PFSK-1 (cell line): ENCODE measurements around the gene FIBP.

ENCODE experiments used
- FOXP2 ChIP-seq: optimal IDR thresholded peaks from 2 replicates; pipeline ENCODE3; 2011; ENCODE audit warnings: borderline replicate concordance, control low read depth, inconsistent platforms; ENCODE audit not compliant: insufficient read depth; ENCODE audit errors: extremely low read length, extremely low read depth
- POLR2AphosphoS5 ChIP-seq: IDR thresholded peaks from 2 replicates; pipeline ENCODE4 v1.6.1; 2012; ENCODE audit warnings: low read depth, mild to moderate bottlenecking, control low read depth, low read length, moderate library complexity
- REST ChIP-seq, 2 experiments: IDR thresholded peaks; 2 replicates each; pipeline versions ENCODE4 v1.6.1 to v1.8.0; 2011 to 2012; ENCODE audit warnings: low read depth in 2 of 2, low read length in 2 of 2, control low read depth in 1 of 2, inconsistent platforms in 1 of 2, mild to moderate bottlenecking in 1 of 2, moderate library complexity in 1 of 2; ENCODE audit not compliant: insufficient read depth in 1 of 2
- SIN3A ChIP-seq: IDR thresholded peaks from 2 replicates; pipeline ENCODE4 v1.6.1; 2012; ENCODE audit warnings: mild to moderate bottlenecking, low read length, moderate library complexity, borderline replicate concordance; ENCODE audit not compliant: insufficient read depth
- TAF1 ChIP-seq: IDR thresholded peaks from 2 replicates; pipeline ENCODE4 v1.6.1; 2012; ENCODE audit warnings: low read length, control low read depth, borderline replicate concordance; ENCODE audit not compliant: insufficient read depth

FIBP gene

GRCh38 chr11:65868907-65869306 lies 19.4 kb downstream of the FIBP start:
- no peak for TF ChIP-seq FOXP2
- TF ChIP-seq REST (IDR thresholded peaks at IDR 0.05; ENCODE audit: insufficient read depth in 1 of 2, low read depth in 2 of 2, low read length in 2 of 2) = no peak
- TF ChIP-seq TAF1 = no peak
- peak; percentile 32; the same call in 1 of the 2 replicates for TF ChIP-seq POLR2AphosphoS5
- TF ChIP-seq SIN3A = no peak

GRCh38 chr11:65868076-65868667 lies 20.1 kb downstream of the FIBP start:
- TF ChIP-seq TAF1 (no peak), POLR2AphosphoS5 (peak; percentile 45; the same call in 1 of the 2 replicates)

- no peak for TF ChIP-seq REST (IDR thresholded peaks at IDR 0.05; ENCODE audit: insufficient read depth in 1 of 2, low read depth in 2 of 2, low read length in 2 of 2)
- TF ChIP-seq SIN3A = no peak
- TF ChIP-seq POLR2AphosphoS5 = no peak
- TF ChIP-seq FOXP2 = no peak
- TF ChIP-seq TAF1 = no peak
Measured at GRCh38 chr11:65867284-65868071, 20.8 kb downstream of the FIBP start.

GRCh38 chr11:65866509-65867283 lies 21.6 kb downstream of the FIBP start:
- TF ChIP-seq FOXP2 (no peak), TAF1 (no peak), SIN3A (no peak), REST (IDR thresholded peaks at IDR 0.05; ENCODE audit: insufficient read depth in 1 of 2, low read depth in 2 of 2, low read length in 2 of 2) (no peak), POLR2AphosphoS5 (no peak)

- TF ChIP-seq POLR2AphosphoS5 (no peak), TAF1 (no peak)
Measured at GRCh38 chr11:65865550-65866172, 22.6 kb downstream of the FIBP start.
